Heart left ventricle (tissue), 13 donors: Measurements from ENCODE around the gene LRP11.
A peak's percentile ranks its signal among the peaks of the same experiment; 100 is the strongest.

Experiments
- CTCF ChIP-seq, 12 donors: fragments of 200-600 bp; sonication (generic) in 4 of 12; IDR thresholded peaks; one replicate each; pipeline versions ENCODE4 v1.5.0 to v1.8.0; 2018 to 2022; ENCODE audit warnings: antibody characterized with exemption in 12 of 12, mild to moderate bottlenecking in 5 of 12
- POLR2A ChIP-seq, 2 donors: fragments of 450-650 bp; IDR thresholded peaks; one replicate each; pipeline ENCODE4 v1.6.1; 2017; ENCODE audit warnings: antibody characterized with exemption in 2 of 2, mild to moderate bottlenecking in 2 of 2, moderate library complexity in 2 of 2
- donor health status: ischemic (EF 13 %, LVEDD 7.1; RV severe dilation, severe dysfunction).
- donor health status: DM: no; HTN: yes; CAD: no.
- donor health status: DM: no; HTN: no; CAD: no.
- donor health status: ischemic (EF 25% LVEDD 6.9; RV normal size, moderate dysfunction).
- donor health status: ischemic (EF 25% LVEDD 5.7; RV mildly dilated, moderate dysfunction).
- donor health status: ischemic (EF 35%, LVEDD 5.7; RV mildly dilated, moderate dysfunction).
- donor health status: nonischemic (EF 11% LVEDD 7.7; RV severe dilation, severe dysfunction).
- donor health status: DM: yes; HTN: yes; CAD: no.
- donor health status: PGD.
- donor health status: ischemic (EF 29% LVEDD 5.4; RV normal size, mild dysfunction).
- donor health status: nonischemic (EF 23%, LVEDD 6.1; RV moderate dilation, normal function).

- TF ChIP-seq CTCF (IDR thresholded peaks at IDR 0.05) (peak in 1 of 12 donors; percentile 12), POLR2A (IDR thresholded peaks at IDR 0.05) (no peak)
Observed at GRCh38 chr6:149820506-149820905, 43.7 kb downstream of the LRP11 start.
